Measurements from ENCODE around the gene NTNG1. TPM values are rescaled to one million over a fixed set of nuclear protein-coding genes. Genes with fewer than 3 reads are reported as not detected.

Gene NTNG1
- total and polyA plus RNA-seq, 4 donors, result 19.8 to 26.8 (median 25.2) TPM

- Histone ChIP-seq H3K4me3 (ENCODE audit: low read depth, low read length) (no peak overlapping the region), H3K9me3 (ENCODE audit: control insufficient read depth, insufficient read depth, low read length) (no peaks in the 10 kb centered on the region), H3K27me3 (ENCODE audit: control insufficient read depth, insufficient read depth, low read length) (no peaks in the 10 kb centered on the region), H3K4me1 (ENCODE audit: control insufficient read depth, insufficient read depth, low read length) (no peaks in the 10 kb centered on the region), H3K36me3 (ENCODE audit: control insufficient read depth, insufficient read depth, low read length) (no peaks in the 10 kb centered on the region), H3K27ac (ENCODE audit: low read depth, low read length) (no peak overlapping the region)
- DNase-seq (ENCODE audit: low read depth in 4 of 6, low spot score in 6 of 6), result peak in 2 of 6 donors; percentile 11 to 41
Observed at GRCh38 chr1:107116306-107116790, 24.5 kb upstream of the NTNG1 start.

GRCh38 chr1:107122225-107122624 is 18.6 kb upstream of the NTNG1 start:
- no peaks in the 10 kb centered on the region for H3K36me3 ChIP-seq (ENCODE audit: control insufficient read depth, insufficient read depth, low read length)
- H3K27me3 ChIP-seq (ENCODE audit: control insufficient read depth, insufficient read depth, low read length), result no peaks in the 10 kb centered on the region
- H3K9me3 ChIP-seq (ENCODE audit: control insufficient read depth, insufficient read depth, low read length), result no peaks in the 10 kb centered on the region
- no peak for DNase-seq (ENCODE audit: low read depth in 4 of 6, low spot score in 6 of 6)
- H3K4me3 ChIP-seq (ENCODE audit: low read depth, low read length), result no peak overlapping the region
- H3K27ac ChIP-seq (ENCODE audit: low read depth, low read length), result no peak overlapping the region
- 63% methylated on average over 2 of the region's 3 CpGs for WGBS (ENCODE audit: insufficient coverage)
- H3K4me1 ChIP-seq (ENCODE audit: control insufficient read depth, insufficient read depth, low read length), result no peaks in the 10 kb centered on the region

GRCh38 chr1:107123741-107124140 is 17.1 kb upstream of the NTNG1 start:
- no peak overlapping the region for H3K27ac ChIP-seq (ENCODE audit: low read depth, low read length)
- no peaks in the 10 kb centered on the region for H3K27me3 ChIP-seq (ENCODE audit: control insufficient read depth, insufficient read depth, low read length)
- WGBS (ENCODE audit: insufficient coverage), result 100% methylated on average over 1 of the region's 1 CpG
- no peaks in the 10 kb centered on the region for H3K9me3 ChIP-seq (ENCODE audit: control insufficient read depth, insufficient read depth, low read length)
- no peaks in the 10 kb centered on the region for H3K4me1 ChIP-seq (ENCODE audit: control insufficient read depth, insufficient read depth, low read length)
- no peak overlapping the region for H3K4me3 ChIP-seq (ENCODE audit: low read depth, low read length)
- H3K36me3 ChIP-seq (ENCODE audit: control insufficient read depth, insufficient read depth, low read length), result no peaks in the 10 kb centered on the region
- DNase-seq (ENCODE audit: low read depth in 4 of 6, low spot score in 6 of 6), result no peak

- Histone ChIP-seq H3K36me3 (ENCODE audit: control insufficient read depth, insufficient read depth, low read length) (no peaks in the 10 kb centered on the region), H3K9me3 (ENCODE audit: control insufficient read depth, insufficient read depth, low read length) (no peaks in the 10 kb centered on the region), H3K4me1 (ENCODE audit: control insufficient read depth, insufficient read depth, low read length) (no peaks in the 10 kb centered on the region), H3K27ac (ENCODE audit: low read depth, low read length) (no peak overlapping the region), H3K4me3 (ENCODE audit: low read depth, low read length) (no peak overlapping the region), H3K27me3 (ENCODE audit: control insufficient read depth, insufficient read depth, low read length) (no peaks in the 10 kb centered on the region)
- DNase-seq (ENCODE audit: low read depth in 4 of 6, low spot score in 6 of 6), result no peak
- WGBS (ENCODE audit: insufficient coverage), result no CpG with 5 or more reads among the region's 2 CpGs
Observed at GRCh38 chr1:107124694-107125093, 16.1 kb upstream of the NTNG1 start.

GRCh38 chr1:107132195-107132594 is 8.6 kb upstream of the NTNG1 start:
- no peak for DNase-seq (ENCODE audit: low read depth in 4 of 6, low spot score in 6 of 6)
- no peak overlapping the region for H3K4me3 ChIP-seq (ENCODE audit: low read depth, low read length)
- H3K27ac ChIP-seq (ENCODE audit: low read depth, low read length), result no peak overlapping the region
- H3K36me3 ChIP-seq (ENCODE audit: control insufficient read depth, insufficient read depth, low read length), result no peaks in the 10 kb centered on the region
- H3K4me1 ChIP-seq (ENCODE audit: control insufficient read depth, insufficient read depth, low read length), result no peaks in the 10 kb centered on the region
- WGBS (ENCODE audit: insufficient coverage), result no CpG with 5 or more reads among the region's 1 CpG
- H3K9me3 ChIP-seq (ENCODE audit: control insufficient read depth, insufficient read depth, low read length), result no peaks in the 10 kb centered on the region
- no peaks in the 10 kb centered on the region for H3K27me3 ChIP-seq (ENCODE audit: control insufficient read depth, insufficient read depth, low read length)

- WGBS (ENCODE audit: insufficient coverage), result no CpG with 5 or more reads among the region's 1 CpG
- DNase-seq (ENCODE audit: low read depth in 4 of 6, low spot score in 6 of 6), result no peak
- no peaks in the 10 kb centered on the region for H3K9me3 ChIP-seq (ENCODE audit: control insufficient read depth, insufficient read depth, low read length)
- no peaks in the 10 kb centered on the region for H3K27me3 ChIP-seq (ENCODE audit: control insufficient read depth, insufficient read depth, low read length)
- no peaks in the 10 kb centered on the region for H3K4me1 ChIP-seq (ENCODE audit: control insufficient read depth, insufficient read depth, low read length)
- H3K4me3 ChIP-seq (ENCODE audit: low read depth, low read length), result no peak overlapping the region
- no peak overlapping the region for H3K27ac ChIP-seq (ENCODE audit: low read depth, low read length)
- no peaks in the 10 kb centered on the region for H3K36me3 ChIP-seq (ENCODE audit: control insufficient read depth, insufficient read depth, low read length)
Observed at GRCh38 chr1:107132780-107133179, 8.1 kb upstream of the NTNG1 start.

- WGBS (ENCODE audit: insufficient coverage), result no CpG with 5 or more reads among the region's 3 CpGs
- Histone ChIP-seq H3K4me1 (ENCODE audit: control insufficient read depth, insufficient read depth, low read length) (peaks cover 5% of the 10 kb centered on the region), H3K9me3 (ENCODE audit: control insufficient read depth, insufficient read depth, low read length) (no peaks in the 10 kb centered on the region), H3K4me3 (ENCODE audit: low read depth, low read length) (no peak overlapping the region), H3K36me3 (ENCODE audit: control insufficient read depth, insufficient read depth, low read length) (no peaks in the 10 kb centered on the region), H3K27ac (ENCODE audit: low read depth, low read length) (no peak overlapping the region), H3K27me3 (ENCODE audit: control insufficient read depth, insufficient read depth, low read length) (no peaks in the 10 kb centered on the region)
- peak in 1 of 6 donors; percentile 60 for DNase-seq (ENCODE audit: low read depth in 4 of 6, low spot score in 6 of 6)
Observed at GRCh38 chr1:107135463-107135862, 5.4 kb upstream of the NTNG1 start.

GRCh38 chr1:107138166-107138565 is 2.7 kb upstream of the NTNG1 start:
- Histone ChIP-seq H3K27ac (ENCODE audit: low read depth, low read length) (no peak overlapping the region), H3K36me3 (ENCODE audit: control insufficient read depth, insufficient read depth, low read length) (no peaks in the 10 kb centered on the region), H3K4me3 (ENCODE audit: low read depth, low read length) (no peak overlapping the region), H3K9me3 (ENCODE audit: control insufficient read depth, insufficient read depth, low read length) (no peaks in the 10 kb centered on the region), H3K4me1 (ENCODE audit: control insufficient read depth, insufficient read depth, low read length) (peaks cover 14% of the 10 kb centered on the region), H3K27me3 (ENCODE audit: control insufficient read depth, insufficient read depth, low read length) (no peaks in the 10 kb centered on the region)
- DNase-seq (ENCODE audit: low read depth in 4 of 6, low spot score in 6 of 6), result no peak

GRCh38 chr1:107138767-107139445 is 1.9 kb upstream of the NTNG1 start:
- Histone ChIP-seq H3K36me3 (ENCODE audit: control insufficient read depth, insufficient read depth, low read length) (no peaks in the 10 kb centered on the region), H3K9me3 (ENCODE audit: control insufficient read depth, insufficient read depth, low read length) (no peaks in the 10 kb centered on the region), H3K4me3 (ENCODE audit: low read depth, low read length) (no peak overlapping the region), H3K4me1 (ENCODE audit: control insufficient read depth, insufficient read depth, low read length) (peaks cover 14% of the 10 kb centered on the region), H3K27ac (ENCODE audit: low read depth, low read length) (no peak overlapping the region), H3K27me3 (ENCODE audit: control insufficient read depth, insufficient read depth, low read length) (no peaks in the 10 kb centered on the region)
- 100% methylated on average over 1 of the region's 3 CpGs for WGBS (ENCODE audit: insufficient coverage)
- DNase-seq (ENCODE audit: low read depth in 4 of 6, low spot score in 6 of 6), result no peak

Data from spinal cord (tissue), 10 donors.